ENCODE data around the gene MYO16.

The MYO16 gene

GRCh38 chr13:108940121-108940520 is 310.7 kb downstream of the MYO16 start:
- H2BK15ac ChIP-seq (ENCODE audit: low read depth, poor library complexity, severe bottlenecking): no peak overlapping the region
- WGBS: 50% methylated on average over 1 of the region's 2 CpGs
- H2BK12ac ChIP-seq (ENCODE audit: low read length in 2 of 2): no peak overlapping the region
- H3K4ac ChIP-seq (ENCODE audit: low read depth in 1 of 2, low read length in 2 of 2): no peak overlapping the region
- H3K14ac ChIP-seq (ENCODE audit: low read length in 2 of 2): no peak overlapping the region
- H3K4me3 ChIP-seq (ENCODE audit: insufficient read depth in 1 of 2, low read depth in 1 of 2, low read length in 2 of 2): no peak overlapping the region
- H2BK120ac ChIP-seq (ENCODE audit: low read depth, low read length): no peak overlapping the region
- no peak for DNase-seq
- no peak overlapping the region for H4K8ac ChIP-seq (ENCODE audit: low read length)
- no peak overlapping the region for H3K9ac ChIP-seq (ENCODE audit: low read length)
- H3K9me3 ChIP-seq (ENCODE audit: control insufficient read depth, low read length): no peaks in the 10 kb centered on the region
- H3K27me3 ChIP-seq (ENCODE audit: control insufficient read depth in 1 of 2, insufficient read depth in 1 of 2, low read length in 2 of 2): no peaks in the 10 kb centered on the region
- H3K23ac ChIP-seq (ENCODE audit: low read length in 2 of 2): no peak overlapping the region
- H3K4me2 ChIP-seq (ENCODE audit: low read length, poor library complexity, severe bottlenecking): no peak overlapping the region
- H3K18ac ChIP-seq (ENCODE audit: low read depth in 1 of 2, low read length in 2 of 2): no peak overlapping the region
- no peak overlapping the region for H3K27ac ChIP-seq (ENCODE audit: low read length, poor library complexity, severe bottlenecking)
- H3K4me1 ChIP-seq (ENCODE audit: control insufficient read depth, insufficient read depth, low read depth, low read length): no peaks in the 10 kb centered on the region
- no peak overlapping the region for H2AK5ac ChIP-seq (ENCODE audit: low read length, severe bottlenecking)
- H2AFZ ChIP-seq (ENCODE audit: low read depth, low read length): no peak overlapping the region
- H4K91ac ChIP-seq (ENCODE audit: low read length): no peak overlapping the region
- H2BK5ac ChIP-seq (ENCODE audit: low read depth, low read length, poor library complexity, severe bottlenecking): no peak overlapping the region
- no peaks in the 10 kb centered on the region for H3K36me3 ChIP-seq (ENCODE audit: control insufficient read depth in 1 of 2, insufficient read depth in 2 of 2, low read depth in 1 of 2, low read length in 2 of 2)
- no peaks in the 10 kb centered on the region for H3K79me1 ChIP-seq (replicated peaks; ENCODE audit: low read length, poor library complexity, severe bottlenecking)

DNA sequence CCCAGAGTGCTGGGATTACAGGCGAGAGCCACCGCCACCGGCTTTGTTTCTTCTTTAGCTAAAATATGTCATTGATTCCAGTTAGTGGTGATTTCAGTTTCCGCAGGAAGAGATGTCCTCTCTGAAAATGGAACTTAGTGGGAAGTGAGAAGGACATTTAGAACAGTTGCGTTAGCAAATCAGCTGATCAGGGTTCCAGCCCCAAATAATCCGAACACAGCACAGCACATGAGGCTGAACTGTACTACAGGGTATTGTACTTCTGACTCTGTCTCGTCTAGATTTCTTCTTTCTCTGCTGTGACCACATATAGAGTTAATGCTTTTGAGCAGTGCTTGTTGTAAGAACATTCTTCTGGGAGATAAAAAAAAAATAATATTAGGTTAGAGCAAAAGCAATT is 314.4 kb downstream of the MYO16 start:
- Histone ChIP-seq H3K4me3 (ENCODE audit: insufficient read depth in 1 of 2, low read depth in 1 of 2, low read length in 2 of 2) (no peak overlapping the region), H2AFZ (ENCODE audit: low read depth, low read length) (no peak overlapping the region), H3K27me3 (ENCODE audit: control insufficient read depth in 1 of 2, insufficient read depth in 1 of 2, low read length in 2 of 2) (no peaks in the 10 kb centered on the region), H3K4ac (ENCODE audit: low read depth in 1 of 2, low read length in 2 of 2) (no peak overlapping the region), H2BK12ac (ENCODE audit: low read length in 2 of 2) (no peak overlapping the region), H3K18ac (ENCODE audit: low read depth in 1 of 2, low read length in 2 of 2) (no peak overlapping the region), H3K79me1 (replicated peaks; ENCODE audit: low read length, poor library complexity, severe bottlenecking) (no peaks in the 10 kb centered on the region), H3K23ac (ENCODE audit: low read length in 2 of 2) (no peak overlapping the region), H4K91ac (ENCODE audit: low read length) (no peak overlapping the region), H3K36me3 (ENCODE audit: control insufficient read depth in 1 of 2, insufficient read depth in 2 of 2, low read depth in 1 of 2, low read length in 2 of 2) (no peaks in the 10 kb centered on the region), H2AK5ac (ENCODE audit: low read length, severe bottlenecking) (no peak overlapping the region), H3K4me2 (ENCODE audit: low read length, poor library complexity, severe bottlenecking) (no peak overlapping the region), H2BK5ac (ENCODE audit: low read depth, low read length, poor library complexity, severe bottlenecking) (no peak overlapping the region), H3K9ac (ENCODE audit: low read length) (no peak overlapping the region), H2BK15ac (ENCODE audit: low read depth, poor library complexity, severe bottlenecking) (no peak overlapping the region), H3K9me3 (ENCODE audit: control insufficient read depth, low read length) (no peaks in the 10 kb centered on the region), H3K14ac (ENCODE audit: low read length in 2 of 2) (no peak overlapping the region), H3K4me1 (ENCODE audit: control insufficient read depth, insufficient read depth, low read depth, low read length) (peaks cover 2% of the 10 kb centered on the region), H2BK120ac (ENCODE audit: low read depth, low read length) (no peak overlapping the region), H3K27ac (ENCODE audit: low read length, poor library complexity, severe bottlenecking) (no peak overlapping the region), H4K8ac (ENCODE audit: low read length) (no peak overlapping the region)
- WGBS: 97% methylated on average over 6 of the region's 7 CpGs
- no peak for DNase-seq

GRCh38 chr13:108944760-108945159 is 315.3 kb downstream of the MYO16 start:
- H3K9ac ChIP-seq (ENCODE audit: low read length): no peak overlapping the region

GRCh38 chr13:108947551-108948030 is 318.2 kb downstream of the MYO16 start:
- no peak overlapping the region for H4K91ac ChIP-seq (ENCODE audit: low read length)
- H2AFZ ChIP-seq (ENCODE audit: low read depth, low read length): no peak overlapping the region
- peaks cover 2% of the 10 kb centered on the region for H3K4me1 ChIP-seq (ENCODE audit: control insufficient read depth, insufficient read depth, low read depth, low read length)
- H3K18ac ChIP-seq (ENCODE audit: low read depth in 1 of 2, low read length in 2 of 2): no peak overlapping the region
- 92% methylated on average over 5 of the region's 8 CpGs for WGBS
- no peaks in the 10 kb centered on the region for H3K9me3 ChIP-seq (ENCODE audit: control insufficient read depth, low read length)
- no peak overlapping the region for H2BK120ac ChIP-seq (ENCODE audit: low read depth, low read length)
- no peak overlapping the region for H2AK5ac ChIP-seq (ENCODE audit: low read length, severe bottlenecking)
- no peak overlapping the region for H2BK5ac ChIP-seq (ENCODE audit: low read depth, low read length, poor library complexity, severe bottlenecking)
- no peaks in the 10 kb centered on the region for H3K79me1 ChIP-seq (replicated peaks; ENCODE audit: low read length, poor library complexity, severe bottlenecking)
- no peak overlapping the region for H3K14ac ChIP-seq (ENCODE audit: low read length in 2 of 2)
- no peaks in the 10 kb centered on the region for H3K36me3 ChIP-seq (ENCODE audit: control insufficient read depth in 1 of 2, insufficient read depth in 2 of 2, low read depth in 1 of 2, low read length in 2 of 2)
- no peak overlapping the region for H3K4me2 ChIP-seq (ENCODE audit: low read length, poor library complexity, severe bottlenecking)
- H2BK12ac ChIP-seq (ENCODE audit: low read length in 2 of 2): no peak overlapping the region
- H4K8ac ChIP-seq (ENCODE audit: low read length): no peak overlapping the region
- no peaks in the 10 kb centered on the region for H3K27me3 ChIP-seq (ENCODE audit: control insufficient read depth in 1 of 2, insufficient read depth in 1 of 2, low read length in 2 of 2)
- H3K27ac ChIP-seq (ENCODE audit: low read length, poor library complexity, severe bottlenecking): no peak overlapping the region
- peak overlapping the region; percentile 72 for H3K9ac ChIP-seq (ENCODE audit: low read length)
- H2BK15ac ChIP-seq (ENCODE audit: low read depth, poor library complexity, severe bottlenecking): no peak overlapping the region
- H3K4me3 ChIP-seq (ENCODE audit: insufficient read depth in 1 of 2, low read depth in 1 of 2, low read length in 2 of 2): peak overlapping the region in 1 of 2 experiments; percentile 23
- no peak overlapping the region for H3K23ac ChIP-seq (ENCODE audit: low read length in 2 of 2)
- no peak overlapping the region for H3K4ac ChIP-seq (ENCODE audit: low read depth in 1 of 2, low read length in 2 of 2)
- no peak for DNase-seq

More at GRCh38 chr13:108944760-108945159, 315.3 kb downstream of the MYO16 start:
- Histone ChIP-seq H3K4ac (ENCODE audit: low read depth in 1 of 2, low read length in 2 of 2) (no peak overlapping the region), H3K18ac (ENCODE audit: low read depth in 1 of 2, low read length in 2 of 2) (no peak overlapping the region), H3K4me3 (ENCODE audit: insufficient read depth in 1 of 2, low read depth in 1 of 2, low read length in 2 of 2) (no peak overlapping the region), H3K9me3 (ENCODE audit: control insufficient read depth, low read length) (no peaks in the 10 kb centered on the region), H3K23ac (ENCODE audit: low read length in 2 of 2) (no peak overlapping the region), H2BK15ac (ENCODE audit: low read depth, poor library complexity, severe bottlenecking) (no peak overlapping the region), H3K27me3 (ENCODE audit: control insufficient read depth in 1 of 2, insufficient read depth in 1 of 2, low read length in 2 of 2) (no peaks in the 10 kb centered on the region), H4K8ac (ENCODE audit: low read length) (no peak overlapping the region), H2BK12ac (ENCODE audit: low read length in 2 of 2) (no peak overlapping the region), H3K4me2 (ENCODE audit: low read length, poor library complexity, severe bottlenecking) (no peak overlapping the region), H4K91ac (ENCODE audit: low read length) (no peak overlapping the region), H3K79me1 (replicated peaks; ENCODE audit: low read length, poor library complexity, severe bottlenecking) (no peaks in the 10 kb centered on the region), H2BK5ac (ENCODE audit: low read depth, low read length, poor library complexity, severe bottlenecking) (no peak overlapping the region), H2BK120ac (ENCODE audit: low read depth, low read length) (no peak overlapping the region), H2AFZ (ENCODE audit: low read depth, low read length) (no peak overlapping the region), H2AK5ac (ENCODE audit: low read length, severe bottlenecking) (no peak overlapping the region), H3K4me1 (ENCODE audit: control insufficient read depth, insufficient read depth, low read depth, low read length) (peaks cover 2% of the 10 kb centered on the region), H3K14ac (ENCODE audit: low read length in 2 of 2) (no peak overlapping the region), H3K36me3 (ENCODE audit: control insufficient read depth in 1 of 2, insufficient read depth in 2 of 2, low read depth in 1 of 2, low read length in 2 of 2) (no peaks in the 10 kb centered on the region), H3K27ac (ENCODE audit: low read length, poor library complexity, severe bottlenecking) (no peak overlapping the region)
- DNase-seq: peak; percentile 53
- no CpG with 5 or more reads among the region's 4 CpGs for WGBS
